Esophagus squamous epithelium (tissue), 5 donors: ENCODE measurements around the gene MDFI. TPM values are rescaled to one million over a fixed set of nuclear protein-coding genes. Genes with fewer than 3 reads are reported as not detected.

Source experiments
- DNase-seq: peaks from one replicate; lab custom pipeline; 2025; lab: John Stamatoyannopoulos, UW
- H3K27ac ChIP-seq, 4 donors: fragments of 200-600 bp; sonication (generic); one replicate each; pipeline ENCODE4 v1.5.1; 2016 to 2019; ENCODE audit warnings: mild to moderate bottlenecking in 1 of 4
- H3K27me3 ChIP-seq, 4 donors: fragments of 200-600 bp; sonication (generic); 1 replicate in 3 of 4; 2 replicates in 1 of 4; pipeline versions ENCODE4 v1.5.1 to v1.6.0; 2017 to 2021; ENCODE audit warnings: antibody characterized with exemption in 1 of 4
- H3K36me3 ChIP-seq, 3 donors: fragments of 200-600 bp; sonication (generic); one replicate each; pipeline ENCODE4 v1.5.1; 2016 to 2019
- H3K4me1 ChIP-seq, 3 donors: fragments of 200-600 bp; sonication (generic); one replicate each; pipeline ENCODE4 v1.5.1; 2017 to 2019
- H3K4me3 ChIP-seq, 4 donors: fragments of 200-600 bp; sonication (generic); 1 replicate in 3 of 4; 2 replicates in 1 of 4; pipeline ENCODE4 v1.5.1; 2016 to 2019; ENCODE audit warnings: mild to moderate bottlenecking in 2 of 4, moderate library complexity in 1 of 4
- H3K9me3 ChIP-seq, 3 donors: fragments of 200-600 bp; sonication (generic); one replicate each; pipeline ENCODE4 v1.5.1; 2016 to 2019
- POLR2A ChIP-seq, 4 donors: fragments of 450-650 bp; IDR thresholded peaks; one replicate each; pipeline ENCODE4 v1.6.1; 2017; ENCODE audit warnings: antibody characterized with exemption in 4 of 4, mild to moderate bottlenecking in 4 of 4, moderate library complexity in 3 of 4
- WGBS, 2 donors: methylation state at CpG; one replicate each; pipeline ENCODE4 v1.1.5; 2018; 5-methylcytosine and 5-hydroxymethylcytosine counted together
- intact Hi-C: fragments of 100-400 bp; cut with DNase I; formaldehyde crosslinking; loops from one replicate; pipeline ENCODE4 v1.15.0; 2022
- total RNA-seq, 4 donors: library from RNA; depleted of rRNA; stranded (reverse); fragments of >200 nt; gene quantifications; one replicate each; pipeline ENCODE4 v1.1.0, GENCODE V29; 2016
- TF ChIP-seq, protein P1 (sequence below), 6 experiments: fragments of 450-650 bp in 4 of 6; fragments of 200-600 bp in 2 of 6; sonication (generic) in 2 of 6; IDR thresholded peaks; one replicate each; pipeline ENCODE4 v1.5.1; 2016 to 2019; ENCODE audit warnings: antibody characterized with exemption in 6 of 6, mild to moderate bottlenecking in 4 of 6, moderate library complexity in 4 of 6
- donor health status: DM: yes; HTN: yes; CAD: no.

The MDFI gene
- total RNA-seq, 4 donors from 2014 or later: 50.5 to 105 (median 81.8) TPM

DNA sequence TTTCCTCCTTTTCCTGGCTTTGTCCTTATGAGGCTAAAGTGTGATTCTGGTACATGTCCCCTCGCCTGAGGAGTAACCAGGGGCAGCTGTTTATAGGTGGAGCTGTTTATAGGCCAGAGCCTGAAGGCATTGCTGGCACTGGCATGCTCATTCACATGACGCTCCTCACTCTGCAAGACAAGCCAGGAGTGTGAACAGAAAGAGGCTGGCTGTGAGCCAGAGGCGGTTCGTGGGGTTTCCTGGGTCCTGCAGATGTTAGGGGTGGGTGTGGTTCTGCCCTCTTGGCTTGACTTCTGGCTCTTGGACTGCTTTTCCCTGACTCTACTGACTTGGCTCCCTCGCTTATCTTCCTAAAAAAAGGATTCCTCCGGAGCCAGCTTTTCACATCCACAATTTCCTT, 12.8 kb upstream of the MDFI start:
- no peak overlapping the region for H3K4me3 ChIP-seq
- no peak for DNase-seq
- intact Hi-C loops: no loop called here
- H3K4me1 ChIP-seq: peaks cover 14 to 63% (median 38%) of the 10 kb centered on the region in 3 donors
- WGBS, 2 donors: 20 to 48% methylated on average over 3 of the region's 6 CpGs
- H3K9me3 ChIP-seq: no peaks in the 10 kb centered on the region
- no peak for TF ChIP-seq POLR2A (IDR thresholded peaks at IDR 0.05)
- TF ChIP-seq, protein P1, sequence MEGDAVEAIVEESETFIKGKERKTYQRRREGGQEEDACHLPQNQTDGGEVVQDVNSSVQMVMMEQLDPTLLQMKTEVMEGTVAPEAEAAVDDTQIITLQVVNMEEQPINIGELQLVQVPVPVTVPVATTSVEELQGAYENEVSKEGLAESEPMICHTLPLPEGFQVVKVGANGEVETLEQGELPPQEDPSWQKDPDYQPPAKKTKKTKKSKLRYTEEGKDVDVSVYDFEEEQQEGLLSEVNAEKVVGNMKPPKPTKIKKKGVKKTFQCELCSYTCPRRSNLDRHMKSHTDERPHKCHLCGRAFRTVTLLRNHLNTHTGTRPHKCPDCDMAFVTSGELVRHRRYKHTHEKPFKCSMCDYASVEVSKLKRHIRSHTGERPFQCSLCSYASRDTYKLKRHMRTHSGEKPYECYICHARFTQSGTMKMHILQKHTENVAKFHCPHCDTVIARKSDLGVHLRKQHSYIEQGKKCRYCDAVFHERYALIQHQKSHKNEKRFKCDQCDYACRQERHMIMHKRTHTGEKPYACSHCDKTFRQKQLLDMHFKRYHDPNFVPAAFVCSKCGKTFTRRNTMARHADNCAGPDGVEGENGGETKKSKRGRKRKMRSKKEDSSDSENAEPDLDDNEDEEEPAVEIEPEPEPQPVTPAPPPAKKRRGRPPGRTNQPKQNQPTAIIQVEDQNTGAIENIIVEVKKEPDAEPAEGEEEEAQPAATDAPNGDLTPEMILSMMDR (IDR thresholded peaks at IDR 0.05): no peak
- H3K27ac ChIP-seq: peak overlapping the region in 3 of 4 donors; percentile 55 to 70 (median 61)
- H3K36me3 ChIP-seq: no peaks in the 10 kb centered on the region
- H3K27me3 ChIP-seq: no peaks in the 10 kb centered on the region

DNA sequence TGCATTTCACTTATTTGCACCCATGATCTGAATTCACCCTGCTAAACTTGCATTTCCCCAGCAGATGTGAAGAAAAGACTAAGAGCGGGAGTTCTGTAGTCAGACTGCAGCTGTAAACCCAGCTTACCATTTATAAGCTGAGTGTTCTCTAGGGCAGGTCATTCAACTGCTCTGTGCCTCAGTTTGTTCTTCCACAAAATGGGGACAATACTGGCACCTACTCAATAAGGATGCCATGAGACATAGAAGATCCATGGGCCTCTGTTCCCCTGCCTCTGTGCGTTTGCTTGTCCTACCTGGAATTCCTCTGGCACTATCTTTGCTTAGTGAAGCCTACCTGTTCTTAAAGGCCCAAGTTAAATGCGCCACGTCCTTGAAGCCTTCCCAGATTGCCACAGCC, 12.2 kb upstream of the MDFI start:
- intact Hi-C loops: no loop called here
- peaks cover 14 to 63% (median 38%) of the 10 kb centered on the region in 3 donors for H3K4me1 ChIP-seq
- no peaks in the 10 kb centered on the region for H3K36me3 ChIP-seq
- peak overlapping the region; percentile 55 to 71 (median 66) for H3K27ac ChIP-seq
- 75 to 90% methylated on average over 3 to 4 of the region's 4 CpGs for WGBS, 2 donors
- H3K27me3 ChIP-seq: no peaks in the 10 kb centered on the region
- no peaks in the 10 kb centered on the region for H3K9me3 ChIP-seq
- no peak overlapping the region for H3K4me3 ChIP-seq
- no peak for TF ChIP-seq POLR2A (IDR thresholded peaks at IDR 0.05)
- TF ChIP-seq, protein P1 (IDR thresholded peaks at IDR 0.05): no peak
- DNase-seq: no peak

DNA sequence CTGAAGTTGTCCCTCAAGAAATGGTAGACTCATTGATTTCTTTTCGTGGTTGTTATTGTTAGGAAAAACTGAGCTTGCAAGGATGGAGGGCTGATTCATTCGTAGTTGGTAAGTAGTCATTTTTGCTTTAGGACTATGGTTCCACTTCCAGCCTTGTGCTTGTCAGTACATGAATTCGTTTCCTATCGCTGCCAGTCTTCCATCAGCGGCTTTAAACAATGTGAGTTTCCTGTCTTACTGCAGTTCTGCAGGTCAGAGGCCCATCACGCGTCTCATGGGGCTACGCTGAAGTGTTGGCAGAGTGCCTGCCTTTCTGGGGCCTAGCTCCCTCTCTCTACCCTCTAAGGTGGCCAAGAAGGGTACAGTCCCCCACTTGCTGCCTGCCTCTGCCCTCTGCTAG, 11.4 kb upstream of the MDFI start:
- H3K27ac ChIP-seq: peak overlapping the region; percentile 55 to 71 (median 66)
- peaks cover 14 to 62% (median 38%) of the 10 kb centered on the region in 3 donors for H3K4me1 ChIP-seq

DNA sequence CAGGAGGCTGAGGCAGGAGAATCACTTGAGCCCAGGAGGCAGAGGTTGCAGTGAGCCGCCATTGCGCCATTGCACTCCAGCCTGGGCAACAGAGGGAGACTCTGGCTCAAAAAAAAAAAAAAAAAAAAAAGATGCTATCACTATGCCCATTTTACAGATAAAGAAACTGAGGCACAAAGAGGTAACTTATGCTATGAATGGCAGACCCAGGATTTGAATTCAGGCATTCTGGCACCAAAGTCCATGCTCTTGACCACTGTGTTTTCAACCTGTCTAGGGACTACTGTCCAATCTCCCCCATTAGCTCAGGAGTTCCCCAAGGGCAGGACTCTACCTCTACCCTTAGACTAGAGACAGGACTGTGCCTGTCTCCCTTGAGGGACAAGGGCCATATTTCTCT, 9.1 kb upstream of the MDFI start:
- no peak overlapping the region for H3K27ac ChIP-seq
- peaks cover 14 to 42% (median 22%) of the 10 kb centered on the region in 3 donors for H3K4me1 ChIP-seq
- no peak overlapping the region for H3K4me3 ChIP-seq
- H3K27me3 ChIP-seq: no peaks in the 10 kb centered on the region
- intact Hi-C loops: no loop called here
- DNase-seq: no peak
- TF ChIP-seq, protein P1 (IDR thresholded peaks at IDR 0.05): no peak
- no peak for TF ChIP-seq POLR2A (IDR thresholded peaks at IDR 0.05)
- WGBS, 2 donors: 100% methylated on average over 1 to 2 of the region's 2 CpGs
- H3K36me3 ChIP-seq: no peaks in the 10 kb centered on the region
- H3K9me3 ChIP-seq: no peaks in the 10 kb centered on the region

More for the DNA sequence above, 11.4 kb upstream of the MDFI start:
- 35 to 48% methylated on average over 7 to 8 of the region's 8 CpGs for WGBS, 2 donors
- intact Hi-C loops: no loop called here
- no peaks in the 10 kb centered on the region for H3K36me3 ChIP-seq
- no peak for DNase-seq
- H3K4me3 ChIP-seq: peak overlapping the region in 1 of 4 donors; percentile 7
- H3K9me3 ChIP-seq: no peaks in the 10 kb centered on the region
- no peak for TF ChIP-seq POLR2A (IDR thresholded peaks at IDR 0.05)
- TF ChIP-seq, protein P1 (IDR thresholded peaks at IDR 0.05): no peak
- H3K27me3 ChIP-seq: no peaks in the 10 kb centered on the region

DNA sequence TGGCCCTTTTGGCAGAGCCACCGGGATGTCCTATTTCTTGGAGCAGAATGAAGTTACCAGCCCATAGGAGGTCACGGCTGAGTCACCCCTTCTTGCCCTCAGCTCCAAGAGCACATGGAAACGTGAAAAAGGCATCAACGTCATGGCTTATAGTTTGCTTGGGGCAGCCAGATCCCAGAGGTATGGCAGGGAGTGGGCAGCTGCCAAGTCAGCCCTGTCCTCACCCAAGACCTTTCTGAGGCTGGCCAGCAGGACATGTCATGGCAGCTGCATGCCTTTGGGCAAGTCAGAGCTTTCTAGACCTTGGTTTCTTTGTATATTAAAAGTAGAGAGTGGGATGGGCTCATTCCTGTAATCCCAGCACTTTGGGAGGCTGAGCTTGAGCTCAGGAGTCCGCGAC, 8.2 kb upstream of the MDFI start:
- WGBS, 2 donors: 83 to 86% methylated on average over 1 to 3 of the region's 6 CpGs
- DNase-seq: no peak
- no peaks in the 10 kb centered on the region for H3K27me3 ChIP-seq
- no peak overlapping the region for H3K27ac ChIP-seq
- H3K36me3 ChIP-seq: no peaks in the 10 kb centered on the region
- H3K4me3 ChIP-seq: no peak overlapping the region
- intact Hi-C loops: no loop called here
- TF ChIP-seq, protein P1 (IDR thresholded peaks at IDR 0.05): no peak
- TF ChIP-seq POLR2A (IDR thresholded peaks at IDR 0.05): no peak
- H3K4me1 ChIP-seq: peaks cover 14 to 43% (median 21%) of the 10 kb centered on the region in 3 donors
- no peaks in the 10 kb centered on the region for H3K9me3 ChIP-seq
